HAP-1 (cell line): ENCODE results near the gene PHACTR4.
A peak's percentile ranks its signal among the peaks of the same experiment; 100 is the strongest.
"Not testable (repeated sequence)": the region's sequence is repeated elsewhere in the genome, so short reads cannot be mapped to it uniquely, and the experiment has no call there.

Experiments
- DNase-seq, 2 experiments: peaks; one replicate each; pipeline ENCODE4 v3.0.0-alpha.2; 2016 to 2020; ENCODE audit warnings: low spot score in 2 of 2
- H3K27me3 ChIP-seq: fragments of 250-450 bp; sonication (Bioruptor Pico); 2 replicates; pipeline ENCODE4 v1.5.1; 2020; ENCODE audit warnings: low read depth, mild to moderate bottlenecking, moderate library complexity
- H3K36me3 ChIP-seq: fragments of 250-450 bp; sonication (Bioruptor Pico); replicated peaks from 2 replicates; pipeline ENCODE4 v1.5.1; 2020; ENCODE audit warnings: mild to moderate bottlenecking
- H3K4me1 ChIP-seq: fragments of 250-450 bp; sonication (Bioruptor Pico); 2 replicates; pipeline ENCODE4 v1.5.1; 2020; ENCODE audit warnings: mild to moderate bottlenecking
- H3K4me3 ChIP-seq: fragments of 250-450 bp; sonication (Bioruptor Pico); 2 replicates; pipeline ENCODE4 v1.5.1; 2020; ENCODE audit warnings: mild to moderate bottlenecking, moderate library complexity
- H3K9me3 ChIP-seq: fragments of 250-450 bp; sonication (Bioruptor Pico); 2 replicates; pipeline ENCODE4 v1.5.1; 2020; ENCODE audit warnings: mild to moderate bottlenecking, moderate library complexity
- in situ Hi-C: fragments of 300-500 bp; cut with MboI; formaldehyde crosslinking; loops from 3 replicates; pipeline ENCODE4 v1.14.3; 2020; ENCODE audit warnings: low sequenced_read_pairs, inconsistent platforms, mixed read lengths

The PHACTR4 gene

DNA sequence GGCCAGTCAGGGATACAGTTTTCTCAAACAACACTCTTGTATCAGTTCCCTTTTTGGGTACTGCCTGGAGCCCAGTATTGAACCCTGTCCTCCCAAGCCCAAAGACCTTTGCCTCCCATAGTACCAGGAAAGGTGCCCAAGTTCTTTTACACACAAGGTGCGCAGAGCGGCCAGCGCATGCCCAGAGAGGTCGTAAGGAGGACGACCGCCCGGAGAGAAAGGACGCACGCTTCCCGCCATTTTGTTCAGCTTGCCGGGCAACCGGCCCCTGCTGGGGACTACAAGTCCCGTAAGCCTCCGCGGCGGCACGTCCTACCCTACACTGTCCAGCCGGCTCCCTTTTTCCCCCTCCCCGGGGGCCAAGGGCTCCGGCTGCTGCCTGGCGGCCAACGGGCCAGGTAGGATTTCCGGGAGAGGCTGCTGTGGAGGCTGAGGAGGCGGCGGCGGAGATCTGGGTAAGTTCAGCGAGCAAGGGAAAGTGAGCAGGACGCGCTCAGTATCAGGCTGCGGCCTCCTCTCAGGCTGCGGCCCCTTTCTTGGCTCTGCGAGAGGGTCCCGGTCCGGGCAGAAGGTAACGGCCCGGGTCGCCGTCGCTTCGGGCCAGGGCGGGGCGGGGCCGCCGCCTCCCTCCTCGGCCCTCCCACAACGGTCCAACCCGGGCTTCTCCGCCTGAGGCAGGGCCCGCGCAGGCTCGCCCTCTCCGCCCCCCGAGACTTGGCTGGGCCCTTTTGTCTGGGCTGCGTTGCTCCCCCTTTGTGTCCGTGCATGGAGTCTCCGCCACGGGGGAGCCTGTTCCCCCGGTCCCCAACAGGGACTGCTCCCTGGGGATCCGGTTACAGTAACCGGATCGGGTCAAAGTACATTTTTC is at the start of gene PHACTR4:
PHACTR4 (plus strand) TSS at position 370 of the 868 bp plus-strand sequence. CDS start 37,708 bp downstream, outside the sequence.
- Histone ChIP-seq H3K27me3 (no peaks in the 10 kb centered on the region), H3K9me3 (no peaks in the 10 kb centered on the region), H3K36me3 (peaks cover 4% of the 10 kb centered on the region; the same call in 1 of the 2 replicates), H3K4me3 (peak within 1 kb of the TSS; percentile 92), H3K4me1 (peaks cover 21% of the 10 kb centered on the region)
- in situ Hi-C loops: no loop called here
- peak; percentile 92 to 97 for DNase-seq

DNA sequence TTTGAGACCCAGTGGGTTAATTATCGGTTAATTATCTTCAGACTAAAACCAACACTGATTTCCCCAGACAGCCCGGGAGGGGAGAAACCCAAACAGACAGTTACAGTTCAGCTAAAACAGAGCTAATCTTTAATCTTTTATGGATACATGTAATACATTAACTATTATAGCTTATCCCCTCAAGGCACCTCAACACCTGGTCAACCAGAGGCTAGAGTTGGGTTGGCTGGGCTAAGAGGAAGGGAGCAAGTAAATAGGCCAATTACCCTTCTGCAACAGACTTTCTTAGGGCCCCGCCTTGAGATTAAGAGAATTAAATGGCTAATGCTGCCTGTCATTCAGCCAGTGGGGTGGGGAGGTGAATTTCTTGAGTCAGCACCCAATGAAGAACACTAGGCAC is 47.3 kb upstream of the PHACTR4 start:
- Histone ChIP-seq H3K27me3 (no peaks in the 10 kb centered on the region), H3K36me3 (no peaks in the 10 kb centered on the region), H3K4me1 (no peaks in the 10 kb centered on the region), H3K9me3 (no peaks in the 10 kb centered on the region), H3K4me3 (no peak overlapping the region)
- no peak for DNase-seq
- in situ Hi-C loops: no loop called here

DNA sequence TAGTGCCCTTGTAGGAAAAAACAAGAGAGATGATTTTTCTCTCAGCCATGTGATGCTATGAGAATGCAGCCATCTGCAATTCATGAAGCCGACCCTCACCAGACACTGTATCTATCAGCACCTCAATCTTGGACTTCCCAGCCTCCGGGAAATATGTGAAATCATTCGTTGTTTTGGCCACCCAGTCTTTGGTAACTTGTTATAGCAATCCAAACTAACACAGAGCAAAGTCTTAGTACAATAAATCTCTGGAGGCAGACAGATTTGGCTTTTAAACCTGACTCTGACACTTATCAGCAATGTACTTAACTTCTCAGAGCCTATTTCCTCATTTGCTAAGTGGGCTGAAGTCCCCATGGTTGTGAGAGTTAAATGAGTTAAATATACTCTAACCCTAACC is 45.8 kb upstream of the PHACTR4 start:
- in situ Hi-C loops: no loop called here
- H3K4me1 ChIP-seq: peaks cover 6% of the 10 kb centered on the region; the same call in 1 of the 2 replicates
- no peaks in the 10 kb centered on the region for H3K27me3 ChIP-seq
- H3K4me3 ChIP-seq: no peak overlapping the region
- H3K36me3 ChIP-seq: no peaks in the 10 kb centered on the region
- no peak for DNase-seq
- no peaks in the 10 kb centered on the region; the same call in 1 of the 2 replicates for H3K9me3 ChIP-seq

DNA sequence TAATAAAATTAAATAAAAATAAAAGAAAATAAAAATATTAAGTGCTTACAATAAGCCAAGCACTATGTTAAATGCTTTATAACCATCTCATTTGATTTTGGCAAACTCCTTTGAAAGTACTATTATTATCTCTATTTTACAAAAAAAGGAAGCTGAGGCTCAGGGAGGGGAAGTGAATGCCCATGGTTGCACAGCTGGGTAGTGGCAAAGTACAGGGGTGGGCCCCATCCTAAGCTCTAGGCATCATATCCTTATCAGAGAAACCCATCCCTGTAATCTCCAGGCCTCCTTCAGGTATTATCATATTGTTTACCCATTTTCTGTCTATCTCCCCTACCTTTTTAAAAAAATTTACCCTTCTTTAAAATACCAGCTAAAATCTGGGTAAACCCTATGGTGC is 43.0 kb upstream of the PHACTR4 start:
- in situ Hi-C loops: no loop called here
- Histone ChIP-seq H3K9me3 (no peaks in the 10 kb centered on the region; the same call in 1 of the 2 replicates), H3K27me3 (no peaks in the 10 kb centered on the region), H3K4me3 (no peak overlapping the region), H3K4me1 (peaks cover 12% of the 10 kb centered on the region), H3K36me3 (peaks cover 10% of the 10 kb centered on the region)
- no peak for DNase-seq

DNA sequence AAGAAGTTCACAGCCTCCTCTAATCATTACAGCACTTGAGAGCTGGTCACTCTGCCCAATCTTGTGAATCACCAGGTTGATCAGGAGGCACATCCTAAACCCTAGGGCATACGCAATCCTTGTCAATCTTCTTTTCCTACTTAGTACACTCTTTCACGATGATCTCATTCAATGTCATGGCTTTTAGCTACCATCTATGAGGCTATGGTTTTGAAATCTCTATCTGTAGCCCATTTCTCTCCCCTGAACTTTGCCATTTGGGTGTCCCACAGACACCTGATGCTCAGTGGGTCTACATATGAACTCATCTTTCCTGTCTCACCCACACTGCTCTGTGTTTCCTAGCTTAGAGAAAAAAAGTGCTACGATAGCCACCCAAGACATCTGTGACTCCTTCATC is 42.6 kb upstream of the PHACTR4 start:
- Histone ChIP-seq H3K36me3 (peaks cover 15% of the 10 kb centered on the region), H3K4me1 (peaks cover 12% of the 10 kb centered on the region), H3K9me3 (no peaks in the 10 kb centered on the region; the same call in 1 of the 2 replicates), H3K27me3 (no peaks in the 10 kb centered on the region), H3K4me3 (no peak overlapping the region)
- DNase-seq: no peak
- in situ Hi-C loops: no loop called here

DNA sequence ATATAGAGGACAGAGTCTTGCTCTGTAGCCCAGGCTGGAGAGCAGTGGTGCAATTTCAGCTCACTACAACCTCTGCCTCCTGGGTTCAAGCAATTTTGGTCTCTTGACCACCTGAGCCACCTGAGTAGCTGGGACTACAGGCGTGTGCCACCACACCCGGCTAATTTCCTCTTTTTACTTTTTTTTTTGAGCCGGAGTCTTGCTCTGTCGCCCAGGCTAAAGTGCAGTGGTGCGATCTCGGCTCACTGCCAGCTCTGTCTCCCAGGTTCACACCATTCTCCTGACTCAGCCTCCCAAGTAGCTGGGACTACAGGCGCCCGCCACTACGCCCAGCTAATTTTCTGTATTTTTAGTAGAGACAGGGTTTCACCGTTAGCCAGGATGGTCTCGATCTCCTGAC is 42.1 kb upstream of the PHACTR4 start:
- in situ Hi-C loops, H3K27me3 ChIP-seq, DNase-seq, H3K9me3 ChIP-seq, H3K4me3 ChIP-seq: not testable (repeated sequence)
- Histone ChIP-seq H3K4me1 (peaks cover 12% of the 10 kb centered on the region), H3K36me3 (peaks cover 18% of the 10 kb centered on the region)

DNA sequence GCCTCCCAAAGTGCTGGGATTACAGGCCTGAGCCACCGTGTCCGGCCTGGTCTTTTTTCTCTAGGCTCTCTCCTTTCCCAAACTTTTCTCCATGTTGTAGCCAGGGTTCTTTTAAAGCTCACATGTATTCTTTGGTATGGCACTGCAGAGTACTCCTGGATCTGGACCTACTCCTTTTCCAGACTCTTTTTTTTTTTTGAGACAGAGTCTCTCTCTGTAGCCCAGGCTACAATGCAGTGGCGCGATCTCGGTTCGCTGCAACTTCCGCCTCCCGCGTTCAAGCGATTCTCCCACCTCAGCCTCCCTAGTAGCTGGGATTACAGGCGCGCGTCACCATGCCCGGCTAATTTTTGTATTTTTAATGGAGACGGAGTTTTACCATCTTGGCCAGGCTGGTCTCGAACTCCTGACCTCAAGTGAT is 41.3 kb upstream of the PHACTR4 start:
- Histone ChIP-seq H3K36me3 (peaks cover 26% of the 10 kb centered on the region), H3K9me3 (no peaks in the 10 kb centered on the region; the same call in 1 of the 2 replicates), H3K4me1 (peaks cover 12% of the 10 kb centered on the region), H3K27me3 (no peaks in the 10 kb centered on the region), H3K4me3 (peak overlapping the region; percentile 59)
- DNase-seq: no peak
- in situ Hi-C loops: no loop called here

DNA sequence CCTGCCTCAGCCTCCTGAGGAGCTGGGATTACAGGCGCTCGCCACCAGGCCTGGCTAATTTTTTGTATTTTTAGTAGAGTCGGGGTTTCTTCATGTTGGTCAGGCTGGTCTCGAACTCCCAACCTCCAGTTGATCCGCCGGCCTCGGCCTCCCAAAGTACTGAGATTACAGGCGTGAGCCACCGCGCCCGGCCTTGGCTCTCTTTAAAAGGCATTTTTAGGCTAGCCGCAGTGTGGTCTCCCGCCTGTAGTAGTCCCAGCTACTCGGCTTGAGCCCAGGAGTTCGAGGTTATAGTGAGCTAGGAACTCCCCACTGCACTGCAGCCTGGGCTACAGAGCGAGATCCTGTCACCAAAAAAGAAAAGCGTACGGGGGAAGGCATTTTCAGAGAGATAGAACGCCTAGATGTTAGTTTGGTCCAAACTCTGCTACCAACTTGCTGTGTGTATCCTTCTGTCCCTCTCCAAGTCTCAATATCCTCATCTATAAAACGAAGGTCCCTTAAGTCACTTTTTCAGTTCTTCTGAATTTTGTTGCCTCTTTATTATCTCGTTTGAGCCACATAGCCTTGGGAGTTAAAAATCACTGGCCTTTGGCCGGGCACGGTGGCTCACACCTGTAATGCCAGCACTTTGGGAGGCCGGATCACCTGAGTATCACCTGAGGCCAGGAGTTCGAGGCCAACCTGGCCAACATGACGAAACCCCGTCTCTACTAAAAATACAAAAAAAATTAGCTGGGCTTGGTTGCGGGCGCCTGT is 40.0 kb upstream of the PHACTR4 start:
- no peaks in the 10 kb centered on the region; the same call in 1 of the 2 replicates for H3K9me3 ChIP-seq
- peak in 1 of 2 experiments; percentile 48 for DNase-seq
- peak overlapping the region; percentile 59 for H3K4me3 ChIP-seq
- no peaks in the 10 kb centered on the region for H3K27me3 ChIP-seq
- H3K4me1 ChIP-seq: peaks cover 12% of the 10 kb centered on the region
- peaks cover 26% of the 10 kb centered on the region for H3K36me3 ChIP-seq
- in situ Hi-C loops: no loop called here

DNA sequence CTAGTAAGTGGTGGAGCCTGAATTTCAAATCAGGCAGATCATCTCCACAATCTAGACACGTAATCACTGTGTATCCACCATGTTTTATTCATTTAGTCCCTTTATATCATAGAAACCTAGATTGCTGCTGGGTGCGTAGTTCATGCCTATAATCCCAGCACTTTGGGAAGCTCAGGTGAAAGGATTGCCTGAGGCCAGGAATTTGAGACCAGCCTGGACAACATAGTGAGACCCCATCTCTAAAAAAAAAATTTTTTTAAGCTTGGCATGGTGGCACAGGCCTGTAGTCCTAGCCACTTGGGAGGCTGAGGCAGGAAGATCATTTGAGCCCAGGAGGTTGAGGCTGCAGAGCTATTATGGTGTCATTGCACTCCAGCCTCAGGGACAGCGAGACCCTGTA is 30.6 kb upstream of the PHACTR4 start:
- DNase-seq: no peak
- H3K27me3 ChIP-seq: no peaks in the 10 kb centered on the region
- H3K4me1 ChIP-seq: no peaks in the 10 kb centered on the region
- in situ Hi-C loops: no loop called here
- no peaks in the 10 kb centered on the region for H3K9me3 ChIP-seq
- H3K36me3 ChIP-seq: no peaks in the 10 kb centered on the region; the same call in none of the 2 replicates
- H3K4me3 ChIP-seq: no peak overlapping the region

DNA sequence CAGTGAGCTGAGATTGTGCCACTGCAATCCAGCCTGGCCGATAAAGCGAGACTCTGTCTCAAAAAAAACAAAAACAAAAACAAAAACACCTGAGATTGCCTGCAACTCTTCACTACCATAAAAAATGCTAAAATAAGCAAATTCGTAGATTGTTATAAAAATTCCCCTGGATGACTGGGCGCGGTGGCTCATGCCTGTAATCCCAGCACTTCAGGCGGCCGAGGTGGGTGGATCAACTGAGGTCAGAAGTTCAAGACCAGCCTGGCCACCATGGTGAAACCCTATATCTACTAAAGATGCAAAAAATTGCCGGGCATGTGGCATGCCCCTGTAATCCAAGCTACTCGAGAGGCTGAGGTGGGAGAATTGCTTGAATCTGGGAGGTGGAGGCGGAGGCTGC is 30.0 kb upstream of the PHACTR4 start:
- no peak for DNase-seq
- no peaks in the 10 kb centered on the region for H3K27me3 ChIP-seq
- no peaks in the 10 kb centered on the region for H3K9me3 ChIP-seq
- no peaks in the 10 kb centered on the region; the same call in none of the 2 replicates for H3K36me3 ChIP-seq
- H3K4me3 ChIP-seq: no peak overlapping the region
- in situ Hi-C loops: no loop called here
- no peaks in the 10 kb centered on the region for H3K4me1 ChIP-seq

DNA sequence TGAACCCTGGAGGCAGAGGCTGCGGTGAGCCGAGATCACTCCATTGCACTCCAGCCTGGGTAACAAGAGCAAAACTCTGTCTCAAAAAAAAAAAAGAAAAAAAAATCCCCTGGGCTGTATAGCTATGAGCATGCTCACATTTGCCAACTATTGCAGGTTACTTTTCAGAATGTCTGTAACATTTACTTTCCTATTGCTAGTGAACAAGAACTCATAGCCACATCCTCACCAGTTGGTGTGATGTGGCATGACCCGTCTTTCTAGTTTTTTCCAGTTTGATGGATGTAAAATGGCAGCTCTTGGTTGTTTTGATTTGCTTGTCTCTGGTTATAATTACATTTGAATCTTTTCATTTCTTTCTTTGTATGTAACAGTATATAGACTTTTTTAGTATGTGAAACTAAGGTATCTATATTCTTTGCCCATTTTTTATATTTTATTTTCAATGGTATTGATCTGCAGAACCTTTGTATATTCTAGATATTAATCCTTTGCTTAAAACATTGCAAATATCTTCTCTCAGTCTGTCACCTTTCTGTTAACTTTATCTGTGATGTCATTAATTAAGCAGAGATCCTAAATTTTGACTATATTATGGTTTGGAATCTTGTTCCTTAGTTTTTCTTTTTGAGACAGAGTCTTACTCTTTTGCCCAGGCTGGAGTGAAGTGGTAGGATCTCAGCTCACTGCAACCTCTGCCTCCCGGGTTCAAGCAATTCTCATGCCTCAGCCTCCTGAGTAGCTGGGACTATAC is 29.1 kb upstream of the PHACTR4 start:
- in situ Hi-C loops: no loop called here
- H3K9me3 ChIP-seq: no peaks in the 10 kb centered on the region

DNA sequence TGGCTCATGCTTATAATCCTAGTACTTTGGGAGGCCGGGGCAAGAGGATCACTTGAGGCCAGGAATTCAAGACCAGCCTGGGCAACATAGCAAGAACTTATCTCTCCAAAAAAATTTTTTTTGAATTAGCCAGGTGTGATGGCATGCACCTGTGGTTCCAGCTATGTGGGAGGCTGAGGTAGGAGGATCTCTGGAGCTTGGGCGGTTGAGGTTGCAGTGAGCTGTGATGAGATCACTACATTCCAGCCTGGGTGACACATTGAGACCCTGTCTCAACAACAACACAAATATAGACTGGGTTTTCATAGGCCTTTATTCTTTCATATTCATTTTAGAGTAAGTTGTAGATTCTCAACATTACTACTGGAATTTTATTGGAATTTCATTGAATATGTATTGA is 27.9 kb upstream of the PHACTR4 start:
- in situ Hi-C loops: no loop called here
- no peak for DNase-seq

More for the DNA sequence above, 29.1 kb upstream of the PHACTR4 start:
- DNase-seq: no peak
- Histone ChIP-seq H3K4me1 (no peaks in the 10 kb centered on the region), H3K27me3 (no peaks in the 10 kb centered on the region), H3K36me3 (no peaks in the 10 kb centered on the region; the same call in none of the 2 replicates), H3K4me3 (no peak overlapping the region)

DNA sequence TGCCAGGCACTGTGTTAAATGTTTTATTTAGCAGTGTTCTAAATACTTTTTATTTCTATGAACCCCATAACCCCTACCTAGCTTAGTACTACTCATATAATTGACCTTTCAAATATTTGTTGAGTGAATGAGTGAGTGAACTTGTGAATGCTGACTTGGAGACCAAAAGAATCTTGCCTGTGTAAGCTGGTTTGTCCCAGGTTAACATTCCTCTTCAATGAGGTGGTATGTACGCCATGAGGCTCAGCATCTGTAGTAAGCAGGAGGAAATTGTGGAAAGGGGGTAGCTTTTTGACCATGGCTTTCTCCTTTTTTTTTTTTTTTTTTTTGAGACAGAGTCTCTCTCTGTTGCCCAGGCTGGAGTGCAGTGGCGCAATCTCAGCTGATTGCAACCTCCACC is 26.1 kb upstream of the PHACTR4 start:
- H3K4me1 ChIP-seq: no peaks in the 10 kb centered on the region
- in situ Hi-C loops: no loop called here
- H3K27me3 ChIP-seq: no peaks in the 10 kb centered on the region
- H3K9me3 ChIP-seq: no peaks in the 10 kb centered on the region
- no peaks in the 10 kb centered on the region for H3K36me3 ChIP-seq
- no peak for DNase-seq
- no peak overlapping the region for H3K4me3 ChIP-seq

More for the DNA sequence above, 27.9 kb upstream of the PHACTR4 start:
- H3K4me3 ChIP-seq: no peak overlapping the region
- H3K36me3 ChIP-seq: no peaks in the 10 kb centered on the region
- H3K27me3 ChIP-seq: no peaks in the 10 kb centered on the region
- H3K9me3 ChIP-seq: no peaks in the 10 kb centered on the region
- H3K4me1 ChIP-seq: no peaks in the 10 kb centered on the region
